Activated CD4-positive, alpha-beta T cell treated with anti-CD3 and anti-CD28 coated beads for 1 hour (primary cell): ENCODE results near the gene ANTXR1.

Source experiments
- DNase-seq: peaks from one replicate; pipeline ENCODE4 v3.0.0-alpha.2; 2020

The ANTXR1 gene

GRCh38 chr2:69291721-69292120, 278.7 kb downstream of the ANTXR1 start:
- DNase-seq, result no peak

- DNase-seq, result no peak
Measured at GRCh38 chr2:69292256-69292655, 279.3 kb downstream of the ANTXR1 start.

- DNase-seq, result no peak
Measured at GRCh38 chr2:69296421-69296820, 283.4 kb downstream of the ANTXR1 start.

- DNase-seq, result no peak
Measured at GRCh38 chr2:69297216-69297615, 284.2 kb downstream of the ANTXR1 start.

GRCh38 chr2:69298261-69298660, 285.3 kb downstream of the ANTXR1 start:
- DNase-seq, result no peak

GRCh38 chr2:69298862-69299261, 285.9 kb downstream of the ANTXR1 start:
- no peak for DNase-seq
